ENCODE measurements around the gene NT5DC1. TPM values are rescaled to one million over a fixed set of nuclear protein-coding genes. Genes with fewer than 3 reads are reported as not detected.

Gene NT5DC1
- total RNA-seq, 1 donor from 2014 or later, result 49.7 TPM

DNA sequence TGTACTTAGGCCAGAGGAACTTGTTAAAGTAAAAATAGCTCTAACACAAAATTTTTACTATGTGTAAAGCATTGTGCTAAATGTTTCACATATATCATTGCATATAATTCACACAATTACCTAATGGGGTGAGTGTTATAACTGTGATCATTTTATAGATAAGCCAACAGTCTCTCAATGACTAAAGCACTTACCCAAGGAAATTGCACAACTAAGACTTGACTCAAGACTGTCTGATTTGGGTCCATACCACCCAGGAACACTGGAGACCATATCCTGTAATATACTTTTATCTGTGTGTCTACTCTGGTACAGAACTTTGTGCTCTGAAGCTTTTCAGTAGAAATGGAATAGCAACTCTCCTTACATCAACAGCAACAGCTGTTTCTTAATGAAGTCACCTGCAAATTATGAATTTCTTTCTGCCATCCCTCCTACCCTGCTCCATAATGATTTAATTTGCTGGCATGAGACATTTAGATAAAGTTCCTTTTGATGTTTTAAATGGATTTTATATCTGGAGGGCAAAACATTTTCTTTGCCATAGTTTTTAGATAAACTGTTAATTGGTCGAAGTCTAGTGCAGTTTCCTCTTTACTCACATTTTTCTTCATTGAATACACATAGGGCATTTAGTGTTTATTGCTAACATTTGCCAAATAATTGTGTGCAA lies 105.7 kb downstream of the NT5DC1 start:
- no peak overlapping the region for H3K27ac ChIP-seq
- ATAC-seq (no peak), DNase-seq (no peak)
- intact Hi-C loops (cut with DNase I), result no loop called here
- H3K9me3 ChIP-seq, result no peaks in the 10 kb centered on the region
- no peaks in the 10 kb centered on the region for H3K27me3 ChIP-seq
- no peaks in the 10 kb centered on the region for H3K36me3 ChIP-seq
- no peaks in the 10 kb centered on the region for H3K4me1 ChIP-seq
- no peak overlapping the region for H3K4me3 ChIP-seq
- TF ChIP-seq, protein P1, sequence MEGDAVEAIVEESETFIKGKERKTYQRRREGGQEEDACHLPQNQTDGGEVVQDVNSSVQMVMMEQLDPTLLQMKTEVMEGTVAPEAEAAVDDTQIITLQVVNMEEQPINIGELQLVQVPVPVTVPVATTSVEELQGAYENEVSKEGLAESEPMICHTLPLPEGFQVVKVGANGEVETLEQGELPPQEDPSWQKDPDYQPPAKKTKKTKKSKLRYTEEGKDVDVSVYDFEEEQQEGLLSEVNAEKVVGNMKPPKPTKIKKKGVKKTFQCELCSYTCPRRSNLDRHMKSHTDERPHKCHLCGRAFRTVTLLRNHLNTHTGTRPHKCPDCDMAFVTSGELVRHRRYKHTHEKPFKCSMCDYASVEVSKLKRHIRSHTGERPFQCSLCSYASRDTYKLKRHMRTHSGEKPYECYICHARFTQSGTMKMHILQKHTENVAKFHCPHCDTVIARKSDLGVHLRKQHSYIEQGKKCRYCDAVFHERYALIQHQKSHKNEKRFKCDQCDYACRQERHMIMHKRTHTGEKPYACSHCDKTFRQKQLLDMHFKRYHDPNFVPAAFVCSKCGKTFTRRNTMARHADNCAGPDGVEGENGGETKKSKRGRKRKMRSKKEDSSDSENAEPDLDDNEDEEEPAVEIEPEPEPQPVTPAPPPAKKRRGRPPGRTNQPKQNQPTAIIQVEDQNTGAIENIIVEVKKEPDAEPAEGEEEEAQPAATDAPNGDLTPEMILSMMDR (IDR thresholded peaks at IDR 0.05), result no peak

DNA sequence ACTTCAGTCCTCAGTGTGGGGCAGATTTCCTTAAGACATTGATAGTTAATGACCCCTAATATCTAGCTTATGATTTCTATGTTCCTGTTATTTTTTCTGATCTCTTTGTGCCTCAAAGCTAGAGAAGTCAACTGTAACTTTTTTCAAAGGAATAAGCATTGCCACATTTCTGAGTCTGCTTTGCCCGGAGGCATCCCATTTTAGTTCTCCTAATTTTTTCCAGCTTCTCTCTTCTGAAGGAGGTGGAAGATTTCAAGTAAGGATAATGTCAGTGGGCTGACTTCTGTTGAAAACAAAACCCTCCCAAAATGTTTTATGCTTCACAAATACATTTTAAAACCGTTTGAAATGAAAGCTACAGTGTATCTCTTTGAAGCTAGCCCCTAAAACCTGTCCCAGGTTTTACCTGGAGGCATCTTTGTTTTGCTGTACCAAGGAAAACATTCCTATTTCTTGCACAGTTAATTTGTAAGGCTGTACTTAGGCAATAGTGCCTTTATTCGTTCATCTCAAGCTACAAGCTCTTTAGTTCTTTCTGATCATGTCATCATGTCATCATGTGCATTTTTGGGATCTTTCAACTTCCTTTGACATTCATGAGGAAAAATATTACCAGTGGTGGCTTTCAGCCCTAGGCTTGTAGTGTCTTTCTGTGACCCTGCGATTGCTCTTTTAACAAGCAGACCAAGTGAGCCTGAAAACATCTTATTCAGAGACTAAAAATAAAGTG lies 107.6 kb downstream of the NT5DC1 start:
- no peaks in the 10 kb centered on the region for H3K36me3 ChIP-seq
- DNase-seq (no peak), ATAC-seq (no peak)
- no peaks in the 10 kb centered on the region for H3K9me3 ChIP-seq
- intact Hi-C loops (cut with DNase I), result no loop called here
- no peaks in the 10 kb centered on the region for H3K4me1 ChIP-seq
- TF ChIP-seq, protein P1 (IDR thresholded peaks at IDR 0.05), result no peak
- H3K4me3 ChIP-seq, result no peak overlapping the region
- H3K27ac ChIP-seq, result no peak overlapping the region
- no peaks in the 10 kb centered on the region for H3K27me3 ChIP-seq

DNA sequence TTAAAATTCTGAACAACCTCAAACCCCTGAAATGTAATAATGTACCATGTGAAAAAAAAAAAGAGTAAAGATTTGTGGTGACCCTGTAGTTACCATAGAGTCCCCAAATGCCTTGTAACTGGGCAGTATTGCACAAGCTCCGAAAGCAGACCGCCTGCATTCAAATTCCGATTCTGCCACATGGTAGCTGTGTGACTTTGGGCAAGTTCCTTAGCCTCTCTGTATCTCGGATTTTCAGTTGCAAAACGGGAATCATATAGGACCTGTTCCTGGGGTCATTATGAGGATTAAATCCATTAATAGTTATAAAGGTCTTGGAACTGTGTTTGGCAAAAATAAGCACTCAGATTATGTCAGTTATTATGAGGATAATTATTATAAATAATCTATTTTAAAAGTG lies 109.7 kb downstream of the NT5DC1 start:
- Histone ChIP-seq H3K36me3 (no peaks in the 10 kb centered on the region), H3K9me3 (no peaks in the 10 kb centered on the region), H3K27me3 (no peaks in the 10 kb centered on the region), H3K4me3 (no peak overlapping the region), H3K27ac (no peak overlapping the region), H3K4me1 (no peaks in the 10 kb centered on the region)
- DNase-seq (no peak), ATAC-seq (no peak)
- intact Hi-C loops (cut with DNase I), result no loop called here
- TF ChIP-seq, protein P1 (IDR thresholded peaks at IDR 0.05), result no peak

DNA sequence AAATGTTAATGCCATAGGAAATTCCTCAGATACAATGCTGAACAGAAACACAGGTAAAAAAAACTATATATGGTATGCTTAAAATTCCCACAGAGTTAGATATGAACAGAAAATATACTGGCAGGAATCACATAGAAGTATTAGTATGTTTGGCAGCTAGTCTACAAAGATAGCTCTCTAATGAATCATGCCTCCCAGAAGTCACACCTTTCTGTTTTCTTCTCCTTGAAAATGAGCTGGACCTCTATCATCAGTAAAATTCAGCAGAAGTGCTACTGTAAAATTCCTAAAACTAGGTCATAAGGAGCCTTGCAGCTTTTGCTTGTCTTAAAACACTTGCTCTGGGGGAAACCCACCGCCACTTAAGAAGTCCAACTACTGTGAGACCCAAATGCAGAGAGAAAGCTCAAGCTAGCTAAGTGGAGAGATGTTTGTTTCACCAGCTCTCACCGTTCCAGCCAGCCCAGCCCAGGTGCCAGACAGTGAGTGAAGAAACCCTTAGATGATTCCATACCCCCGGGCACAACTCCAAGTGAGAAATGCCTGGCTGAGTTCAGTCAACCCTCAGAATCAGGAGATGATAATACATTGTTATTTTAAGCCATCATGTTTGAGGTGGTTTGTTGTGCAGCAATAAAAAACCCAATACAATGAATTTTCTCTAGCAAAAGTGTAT lies 110.2 kb downstream of the NT5DC1 start:
- no peaks in the 10 kb centered on the region for H3K4me1 ChIP-seq
- no peak overlapping the region for H3K27ac ChIP-seq
- TF ChIP-seq, protein P1 (IDR thresholded peaks at IDR 0.05), result no peak
- H3K4me3 ChIP-seq, result no peak overlapping the region
- no peaks in the 10 kb centered on the region for H3K36me3 ChIP-seq
- no peaks in the 10 kb centered on the region for H3K9me3 ChIP-seq
- no peak for DNase-seq
- no peaks in the 10 kb centered on the region for H3K27me3 ChIP-seq
- peak; percentile 74 for ATAC-seq
- intact Hi-C loops (cut with DNase I), result no loop called here

DNA sequence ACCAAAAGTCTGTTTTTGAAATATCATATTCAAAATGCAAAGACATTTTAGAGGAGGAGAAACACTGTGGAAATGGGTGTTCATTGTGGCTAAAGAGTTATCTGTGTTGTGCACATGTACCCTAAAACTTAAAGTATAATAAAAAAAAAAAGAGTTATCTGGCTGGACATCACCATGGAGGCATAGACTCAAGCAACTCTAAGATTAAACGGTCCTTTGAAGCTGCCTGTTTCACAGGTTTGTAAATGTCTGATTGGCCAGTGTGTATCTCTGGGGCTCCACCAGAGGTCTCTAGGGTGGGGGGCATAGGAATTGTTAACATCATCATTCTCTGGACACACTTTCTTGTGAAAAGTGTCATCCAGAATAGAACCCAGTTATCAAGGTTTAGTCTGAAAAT lies 114.0 kb downstream of the NT5DC1 start:
- Histone ChIP-seq H3K27ac (no peak overlapping the region), H3K36me3 (no peaks in the 10 kb centered on the region), H3K4me1 (no peaks in the 10 kb centered on the region), H3K9me3 (no peaks in the 10 kb centered on the region), H3K27me3 (no peaks in the 10 kb centered on the region), H3K4me3 (no peak overlapping the region)
- DNase-seq, result no peak
- intact Hi-C loops (cut with DNase I), result no loop called here
- TF ChIP-seq, protein P1 (IDR thresholded peaks at IDR 0.05), result no peak
- no peak for ATAC-seq

Measured in upper lobe of right lung (tissue), 1 donor.